Esophagus (tissue), 2 donors: ENCODE measurements around the gene ZNF80. TPM values are rescaled to one million over a fixed set of nuclear protein-coding genes. Genes with fewer than 3 reads are reported as not detected.

Experiments
- polyA plus RNA-seq, 2 donors: library from polyadenylated mRNA; stranded (reverse); fragments of 200-250 nt; gene quantifications; one replicate each; pipeline ENCODE4 v1.2.3, GENCODE V29; 2013
- donor health status: healthy with polysubstance abuse.
- donor health status: Bipolar disorder and iron deficiency.

The ZNF80 gene
- polyA plus RNA-seq, 2 donors = 0.05 TPM; not detected in 1

Other genes starting within 250 kb of the ZNF80 start
- gene CCDC191, start 181.1 kb downstream of the ZNF80 start, polyA plus RNA-seq = 1 to 10 TPM; 1.0 to 2.9 TPM
- gene QTRT2, start 180.8 kb downstream of the ZNF80 start, polyA plus RNA-seq = 1 to 10 TPM; 4.6 to 6.3 TPM
- not detected for gene DRD3, start 58.5 kb downstream of the ZNF80 start, polyA plus RNA-seq
- under 1 TPM; 0.39 to 0.41 TPM for gene TIGIT, start 56.5 kb upstream of the ZNF80 start, polyA plus RNA-seq